GM18909 (cell line): ENCODE results near the gene A1BG.

Experiments
- ATAC-seq: cut with Tn5 transposase; IDR thresholded peaks from one replicate; pipeline ENCODE4 v1.9.1; 2021; ENCODE audit warnings: mild to moderate bottlenecking; ENCODE audit not compliant: unreplicated experiment, poor library complexity

The A1BG gene

GRCh38 chr19:58362272-58362994 is 9.1 kb upstream of the A1BG start, which contains the start of gene ZNF497:
Gene ZNF497 (minus strand): TSS chr19:58362751. CDS start chr19:58357635, 5,116 bp downstream.
- ATAC-seq = peak; percentile 82

GRCh38 chr19:58361900-58362271 is 8.6 kb upstream of the A1BG start:
- peak; percentile 25 for ATAC-seq

- ATAC-seq = no peak
These were observed 4.3 kb upstream of the A1BG start for GRCh38 chr19:58357481-58358145.

DNA sequence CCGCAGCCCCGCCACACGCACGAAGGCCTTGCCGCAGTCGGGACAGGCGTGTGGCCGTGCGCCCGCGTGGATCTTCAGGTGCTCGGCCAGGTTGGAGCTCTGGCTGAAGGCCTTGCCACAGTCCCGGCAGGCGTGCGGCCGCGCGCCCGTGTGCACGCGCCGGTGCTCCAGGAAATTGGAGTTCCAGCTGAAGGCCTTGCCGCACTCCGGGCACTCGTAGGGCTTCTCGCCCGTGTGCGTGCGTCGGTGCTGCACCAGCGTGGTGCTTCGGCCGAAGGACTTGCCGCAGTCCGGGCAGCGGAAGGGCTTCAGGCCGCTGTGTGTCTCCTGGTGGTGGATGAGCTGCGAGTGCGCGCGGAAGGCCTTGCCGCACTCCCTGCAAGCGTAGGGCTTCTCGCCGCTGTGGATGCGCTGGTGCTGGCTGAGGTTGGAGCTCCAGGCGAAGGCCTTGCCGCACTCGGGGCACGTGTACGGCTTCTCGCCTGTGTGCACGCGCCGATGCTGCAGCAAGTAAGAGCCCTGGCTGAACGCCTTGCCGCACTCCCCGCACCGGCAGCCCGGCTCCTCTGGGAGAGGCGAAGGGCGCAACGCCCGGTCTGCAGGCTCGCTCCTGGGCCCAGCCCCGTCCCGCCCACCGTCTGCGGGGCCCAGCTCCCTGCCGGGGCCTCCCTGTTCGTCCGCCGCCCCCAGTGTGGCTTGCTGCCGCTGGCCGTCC is 3.6 kb upstream of the A1BG start:
- no peak for ATAC-seq

GRCh38 chr19:58355908-58356765 is 2.8 kb upstream of the A1BG start:
- ATAC-seq = no peak

DNA sequence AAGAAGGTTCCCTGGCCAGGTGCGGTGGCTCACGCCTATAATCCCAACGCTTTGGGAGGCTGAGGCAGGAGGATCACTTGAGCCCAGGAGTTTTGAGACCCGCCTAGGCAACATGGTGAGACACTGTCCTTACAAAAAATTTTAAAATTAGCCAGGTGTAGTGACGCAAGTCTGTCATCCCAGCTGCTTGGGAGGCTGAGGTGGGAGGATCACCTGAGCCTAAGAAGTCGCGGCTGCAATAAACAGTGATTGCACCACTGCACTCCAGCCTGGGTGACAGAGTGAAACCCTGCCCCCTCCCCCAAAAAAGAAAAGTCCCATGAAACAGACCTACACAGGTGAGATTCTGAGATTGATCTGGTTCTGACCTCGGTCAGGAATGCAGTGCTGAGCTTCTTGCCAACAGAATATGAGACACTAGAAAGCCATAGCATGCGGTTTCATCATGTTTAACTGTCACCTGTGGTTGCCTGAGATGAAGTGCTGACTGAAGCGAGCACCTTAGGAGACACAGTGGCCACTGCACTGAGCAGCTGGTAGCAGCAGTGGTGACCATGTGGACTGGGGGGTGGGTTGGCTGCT is 2.0 kb upstream of the A1BG start:
- no peak for ATAC-seq

DNA sequence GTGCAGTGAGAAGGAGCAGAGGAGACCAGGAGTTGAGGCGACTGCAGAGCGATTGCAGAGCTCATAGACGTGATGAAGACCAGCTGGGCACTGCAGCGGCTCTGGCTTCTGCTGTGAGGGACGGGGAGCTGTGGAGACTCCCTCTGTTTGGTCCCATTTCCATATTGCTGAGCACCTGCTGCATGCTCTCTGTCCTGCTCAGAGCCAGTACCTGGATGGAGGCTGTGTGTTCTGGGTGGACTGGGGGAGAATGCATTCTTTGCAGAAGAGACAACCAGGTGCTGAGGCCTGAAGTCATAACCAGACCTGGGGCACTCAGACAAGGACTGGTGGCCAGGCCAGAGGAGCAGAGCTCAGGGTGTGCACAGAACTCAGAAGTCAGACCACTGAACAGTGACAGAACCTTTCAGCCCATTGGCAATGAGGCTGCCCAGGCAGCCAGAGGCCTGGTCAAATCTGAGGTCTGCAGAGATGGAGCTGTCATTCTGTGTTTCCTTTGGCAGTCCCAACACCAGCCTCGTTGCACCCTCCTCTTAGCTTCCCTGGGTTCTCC is 1.3 kb upstream of the A1BG start:
- no peak for ATAC-seq

DNA sequence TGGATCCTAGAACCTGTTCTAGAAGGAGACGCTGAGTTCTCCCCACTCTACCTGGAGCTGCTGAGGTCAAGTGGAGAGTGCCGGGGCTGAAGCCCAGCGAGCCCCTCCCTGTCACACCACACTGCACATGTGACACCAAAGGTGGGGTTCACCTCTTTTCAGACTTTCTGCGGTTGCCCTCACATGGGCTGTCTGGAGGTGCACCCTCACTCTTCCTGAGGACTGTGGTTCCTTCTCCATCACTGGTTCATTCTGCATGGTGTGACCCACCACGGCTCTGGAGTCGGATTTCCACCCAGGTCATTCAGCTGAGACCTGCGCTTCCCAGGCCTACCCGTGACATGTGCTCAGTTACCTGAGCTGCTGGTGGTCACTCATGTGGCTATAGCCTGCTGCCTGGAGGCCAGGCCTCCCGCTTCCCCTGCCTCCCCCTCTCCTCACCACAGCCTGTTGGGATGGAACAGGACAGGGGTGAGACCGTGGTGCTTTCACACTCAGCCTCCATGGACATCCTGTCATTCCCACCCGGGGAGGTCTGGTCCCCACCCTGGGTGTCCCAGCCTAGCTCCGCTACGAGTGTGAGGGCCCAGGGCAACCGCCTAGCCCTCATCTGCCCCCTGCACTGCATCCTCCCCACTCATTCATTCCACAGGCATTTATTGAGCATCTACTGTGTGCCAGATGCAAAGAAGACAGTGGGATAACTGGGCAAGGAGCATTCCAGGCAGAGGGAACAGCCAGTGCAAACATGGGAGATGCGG is 605 bp upstream of the A1BG start:
- ATAC-seq = no peak

GRCh38 chr19:58351990-58352755 is 1.1 kb downstream of the A1BG start:
- no peak for ATAC-seq

- ATAC-seq = no peak
These were observed 1.8 kb downstream of the A1BG start for GRCh38 chr19:58351558-58351878.

DNA sequence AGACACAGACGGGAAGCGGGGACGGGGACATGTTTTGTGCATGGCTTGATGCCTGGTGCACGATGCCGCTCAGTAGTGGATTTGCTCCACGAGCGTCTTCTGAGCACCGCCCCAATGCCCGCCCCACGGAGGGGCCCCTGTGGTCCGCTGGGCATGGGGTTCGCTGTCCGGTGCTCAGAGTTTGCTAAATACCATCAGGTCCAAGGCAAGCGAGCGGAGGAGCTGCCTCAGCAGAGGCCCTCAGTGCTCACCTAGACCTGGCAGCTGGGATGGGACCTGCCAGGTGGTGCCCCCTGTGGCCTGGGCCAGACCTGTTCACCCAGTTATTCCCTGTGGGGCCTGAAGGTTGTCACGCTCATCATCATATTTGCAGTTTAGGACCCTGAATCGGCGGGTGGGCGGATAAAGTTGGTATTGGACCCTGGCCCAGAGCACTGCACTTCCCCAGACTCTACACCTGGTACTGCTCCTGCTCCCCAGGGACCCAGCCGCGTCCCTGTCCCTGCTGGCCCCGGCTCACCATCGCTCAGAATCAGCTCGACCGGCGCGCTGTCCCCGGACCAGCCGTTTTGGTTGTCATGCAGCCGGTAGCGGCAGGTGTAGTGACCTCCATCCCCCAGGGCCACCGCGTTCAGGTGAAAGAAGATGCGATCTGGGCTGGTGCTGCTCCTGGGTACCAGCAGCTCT is 2.3 kb downstream of the A1BG start:
- ATAC-seq = no peak

GRCh38 chr19:58350001-58350861 is 3.1 kb downstream of the A1BG start:
- no peak for ATAC-seq

DNA sequence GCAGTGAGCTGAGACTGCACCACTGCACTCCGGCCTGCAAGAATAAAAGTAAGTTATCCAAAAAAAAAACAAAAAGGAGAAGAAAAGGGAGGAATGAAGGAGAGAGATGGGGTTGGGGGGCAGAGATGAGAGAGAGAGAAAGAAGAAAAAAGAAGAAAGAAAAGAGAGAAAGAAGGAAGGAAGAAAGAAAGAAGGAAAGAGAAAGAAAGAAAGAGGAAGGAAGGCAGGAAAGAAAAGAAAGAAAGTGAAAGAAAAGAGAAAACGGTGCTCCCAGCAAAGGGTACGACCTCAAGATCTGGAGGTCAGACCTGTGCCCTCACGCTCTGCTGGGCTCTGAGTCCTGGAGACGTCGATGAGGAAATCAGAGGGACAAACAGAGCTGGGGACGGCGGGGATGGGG is 3.7 kb downstream of the A1BG start:
- ATAC-seq = no peak

DNA sequence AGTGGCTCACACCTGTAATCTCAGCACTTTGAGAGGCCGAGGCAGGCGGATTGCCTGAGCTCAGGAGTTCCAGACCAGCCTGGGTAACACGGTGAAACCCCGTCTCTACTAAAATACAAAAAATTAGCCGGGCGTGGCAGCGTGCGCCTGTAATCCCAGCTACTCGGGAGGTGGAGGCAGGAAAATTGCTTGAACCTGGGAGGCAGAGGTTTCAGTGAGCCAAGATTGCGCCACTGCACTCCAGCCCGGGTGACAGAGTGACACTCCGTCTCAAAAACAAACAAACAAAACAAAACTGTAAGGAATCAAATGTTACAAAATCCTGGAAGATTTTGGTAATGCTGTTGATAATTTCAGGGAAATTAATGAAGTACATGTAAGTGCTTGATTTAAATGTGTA is 5.2 kb downstream of the A1BG start:
- ATAC-seq = peak; percentile 6

DNA sequence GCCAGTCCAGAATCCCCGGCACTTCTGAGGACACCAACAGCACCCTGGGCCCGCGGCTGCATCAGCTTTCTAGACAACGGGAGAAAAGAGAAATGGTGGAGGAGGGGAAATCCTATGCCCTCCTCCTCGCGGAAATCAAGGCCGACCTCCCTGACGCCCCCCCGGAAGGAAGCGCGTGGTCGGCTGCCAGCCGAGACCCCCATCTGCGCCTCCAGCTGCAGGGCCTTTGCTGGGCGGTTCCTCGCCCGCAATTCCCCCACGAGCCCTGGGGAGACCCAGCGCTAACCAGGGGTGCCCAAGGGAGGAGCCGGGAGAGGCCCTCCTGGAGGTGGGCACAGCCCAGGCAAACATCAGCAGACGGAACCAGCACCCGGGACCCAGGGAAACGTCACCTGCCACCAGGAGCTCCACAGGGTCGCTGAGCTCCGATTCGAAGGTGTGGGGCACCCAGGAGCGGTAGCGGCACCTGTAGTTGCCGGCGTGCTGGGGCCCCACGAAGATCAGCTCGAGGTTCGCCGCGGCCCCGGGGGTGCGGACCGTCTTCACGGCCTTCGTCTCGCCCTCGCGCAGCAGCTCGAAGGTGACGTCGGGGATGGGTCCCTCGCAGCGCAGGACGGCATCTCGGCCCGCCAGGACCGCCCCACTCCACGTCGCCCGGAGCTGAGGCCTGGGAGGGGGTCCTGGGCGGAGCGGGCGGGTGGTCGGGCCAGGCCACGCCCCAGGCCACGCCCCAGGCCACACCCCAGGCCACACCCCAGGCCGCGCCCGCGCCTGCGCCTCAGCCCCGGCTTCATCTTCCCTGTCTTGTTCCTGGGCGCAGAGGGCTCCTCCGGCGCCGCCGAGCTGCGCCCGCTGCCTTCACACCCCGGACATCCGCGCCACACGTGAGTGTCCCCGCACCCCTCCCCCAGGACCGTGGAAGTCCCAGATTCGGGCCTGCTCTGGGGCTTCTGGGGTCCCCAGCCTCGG is 6.0 kb downstream of the A1BG start:
- ATAC-seq = peak; percentile 82

- ATAC-seq = no peak
These were observed 7.7 kb downstream of the A1BG start for GRCh38 chr19:58345558-58345957.
